SKM-1 treated with dmso at 0.1 percent for 144 hours (cell line): ENCODE results near the gene MALT1.
"Not testable (repeated sequence)": the region's sequence is repeated elsewhere in the genome, so short reads cannot be mapped to it uniquely, and the experiment has no call there.

Source experiments
- DNase-seq: peaks from one replicate; lab custom pipeline; 2025; ENCODE audit not compliant: unreplicated experiment; lab: John Stamatoyannopoulos, UW

The MALT1 gene

GRCh38 chr18:58732471-58732870 lies 61.2 kb downstream of the MALT1 start:
- DNase-seq, result no peak

- DNase-seq, result no peak
Measured at GRCh38 chr18:58733866-58734265, 62.6 kb downstream of the MALT1 start.

- DNase-seq, result no peak
Measured at GRCh38 chr18:58738322-58738721, 67.1 kb downstream of the MALT1 start.

GRCh38 chr18:58745914-58746313 lies 74.6 kb downstream of the MALT1 start:
- DNase-seq, result no peak

GRCh38 chr18:58748899-58749595 lies 77.8 kb downstream of the MALT1 start:
- DNase-seq, result no peak

GRCh38 chr18:58753976-58754375 lies 82.7 kb downstream of the MALT1 start:
- no peak for DNase-seq

- peak; percentile 44 for DNase-seq
Measured at GRCh38 chr18:58754544-58755068, 83.3 kb downstream of the MALT1 start.

- DNase-seq, result no peak
Measured at GRCh38 chr18:58755304-58756010, 84.2 kb downstream of the MALT1 start.

GRCh38 chr18:58756148-58756547 lies 84.9 kb downstream of the MALT1 start:
- DNase-seq, result no peak

- no peak for DNase-seq
Measured at GRCh38 chr18:58756596-58757240, 85.5 kb downstream of the MALT1 start.

- DNase-seq, result not testable (repeated sequence)
Measured at GRCh38 chr18:58757351-58757750, 86.1 kb downstream of the MALT1 start.

- no peak for DNase-seq
Measured at GRCh38 chr18:58758046-58758445, 86.8 kb downstream of the MALT1 start.

- no peak for DNase-seq
Measured at GRCh38 chr18:58758606-58759005, 87.3 kb downstream of the MALT1 start.

- no peak for DNase-seq
Measured at GRCh38 chr18:58761241-58761969, 90.1 kb downstream of the MALT1 start.

GRCh38 chr18:58761970-58762780 lies 90.9 kb downstream of the MALT1 start:
- DNase-seq, result no peak

- DNase-seq, result no peak
Measured at GRCh38 chr18:58762781-58763171, 91.5 kb downstream of the MALT1 start.

- DNase-seq, result no peak
Measured at GRCh38 chr18:58766164-58766563, 94.9 kb downstream of the MALT1 start.

GRCh38 chr18:58766946-58767345 lies 95.7 kb downstream of the MALT1 start:
- DNase-seq, result no peak

- DNase-seq, result peak; percentile 51
Measured at GRCh38 chr18:58768293-58768974, 97.2 kb downstream of the MALT1 start.

GRCh38 chr18:58769321-58769720 lies 98.1 kb downstream of the MALT1 start:
- DNase-seq, result no peak
